Activated T-helper 2 cell treated with anti-CD3 and anti-CD28 coated beads, Interferon-gamma antibody, Interleukin-2, Interleukin-4, amounts not matched to agents 10 μg/mL and 5 μg/mL and 100 μg/mL, durations not matched to agents 14 hours and 24 hours and 36 hours (primary cell): Measurements from ENCODE around the gene CABP1. TPM values are rescaled to one million over a fixed set of nuclear protein-coding genes. Genes with fewer than 3 reads are reported as not detected.

Source experiments
- DNase-seq: peaks from one replicate; pipeline ENCODE4 v3.0.0; 2021; ENCODE audit warnings: low spot score
- H3K27ac Mint-ChIP-seq: one replicate; pipeline ENCODE4 v1.8.0; 2021; ENCODE audit warnings: mixed read lengths
- H3K27me3 Mint-ChIP-seq: one replicate; pipeline ENCODE4 v1.8.0; 2021; ENCODE audit warnings: low read depth, mixed read lengths
- H3K36me3 Mint-ChIP-seq: one replicate; pipeline ENCODE4 v1.8.0; 2021; ENCODE audit warnings: low read depth, mixed read lengths
- H3K4me1 Mint-ChIP-seq: one replicate; pipeline ENCODE4 v1.8.0; 2021; ENCODE audit warnings: low read depth, mixed read lengths
- H3K4me3 Mint-ChIP-seq: one replicate; pipeline ENCODE4 v1.8.0; 2021; ENCODE audit warnings: low read depth, mild to moderate bottlenecking, moderate library complexity, mixed read lengths
- H3K9me3 Mint-ChIP-seq: one replicate; pipeline ENCODE4 v1.8.0; 2021; ENCODE audit warnings: mixed read lengths
- intact Hi-C: fragments of 100-400 bp; cut with micrococcal nuclease; formaldehyde crosslinking; loops from one replicate; pipeline ENCODE4 v1.15.1; 2023
- total RNA-seq: library from RNA; stranded (reverse); gene quantifications from 2 replicates; pipeline ENCODE4 v1.2.3, GENCODE V29; 2022

CABP1 gene
- total RNA-seq, 1 donor from 2014 or later: 0.27 TPM

DNA sequence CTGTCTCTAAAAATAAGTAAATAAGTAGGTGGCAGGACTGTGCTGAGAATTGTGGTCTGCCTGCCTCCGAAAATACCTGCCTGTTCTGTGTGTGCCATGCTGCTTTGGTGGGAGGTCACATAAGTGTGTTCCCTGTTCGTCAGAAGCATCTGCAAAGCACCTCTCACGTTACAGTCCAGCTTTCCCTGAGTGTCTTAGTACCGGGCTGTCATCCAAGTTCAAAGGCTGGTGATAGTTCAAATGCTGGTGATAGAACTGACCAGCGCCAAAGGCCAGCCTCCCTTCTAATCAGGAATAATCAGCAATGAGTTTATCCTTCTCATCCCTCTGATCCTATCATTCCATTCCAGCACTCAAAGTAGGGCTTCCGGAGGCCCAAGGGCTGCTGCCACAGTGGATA is 5.6 kb downstream of the CABP1 start:
- no peak for DNase-seq
- Mint-ChIP-seq H3K4me3 (no peak overlapping the region), H3K9me3 (no peaks in the 10 kb centered on the region), H3K27ac (no peak overlapping the region), H3K27me3 (peaks cover 67% of the 10 kb centered on the region), H3K4me1 (peaks cover 17% of the 10 kb centered on the region), H3K36me3 (no peaks in the 10 kb centered on the region)
- intact Hi-C loops: loop anchor here (2.0 to 5.0 kb wide), 3 partner anchors 63 to 466 kb away; no protein-coding TSS in a partner anchor

DNA sequence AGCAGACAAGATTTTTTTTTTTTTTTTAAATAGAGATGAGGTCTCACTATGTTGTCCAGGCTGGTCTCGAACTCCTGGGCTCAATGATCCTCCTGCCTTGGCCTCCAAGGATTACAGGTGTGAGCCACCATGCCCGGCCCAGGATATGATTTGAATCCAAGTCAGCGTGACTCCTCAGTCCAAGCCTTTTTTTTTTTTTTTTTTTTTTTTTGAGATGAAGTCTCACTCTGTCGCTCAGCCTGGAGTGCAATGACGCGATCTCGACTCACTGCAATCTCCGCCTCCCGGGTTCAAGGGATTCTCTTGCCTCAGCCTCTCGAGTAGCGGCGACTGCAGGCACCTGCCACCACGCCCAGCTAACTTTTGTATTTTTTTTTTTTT is 6.9 kb downstream of the CABP1 start:
- Mint-ChIP-seq H3K4me3 (no peak overlapping the region), H3K9me3 (no peaks in the 10 kb centered on the region), H3K36me3 (no peaks in the 10 kb centered on the region), H3K27me3 (peaks cover 66% of the 10 kb centered on the region), H3K4me1 (peaks cover 13% of the 10 kb centered on the region), H3K27ac (no peak overlapping the region)
- intact Hi-C loops: loop anchor here (1.0 to 5.0 kb wide), 4 partner anchors 65 to 465 kb away; no protein-coding TSS in a partner anchor
- DNase-seq: no peak

DNA sequence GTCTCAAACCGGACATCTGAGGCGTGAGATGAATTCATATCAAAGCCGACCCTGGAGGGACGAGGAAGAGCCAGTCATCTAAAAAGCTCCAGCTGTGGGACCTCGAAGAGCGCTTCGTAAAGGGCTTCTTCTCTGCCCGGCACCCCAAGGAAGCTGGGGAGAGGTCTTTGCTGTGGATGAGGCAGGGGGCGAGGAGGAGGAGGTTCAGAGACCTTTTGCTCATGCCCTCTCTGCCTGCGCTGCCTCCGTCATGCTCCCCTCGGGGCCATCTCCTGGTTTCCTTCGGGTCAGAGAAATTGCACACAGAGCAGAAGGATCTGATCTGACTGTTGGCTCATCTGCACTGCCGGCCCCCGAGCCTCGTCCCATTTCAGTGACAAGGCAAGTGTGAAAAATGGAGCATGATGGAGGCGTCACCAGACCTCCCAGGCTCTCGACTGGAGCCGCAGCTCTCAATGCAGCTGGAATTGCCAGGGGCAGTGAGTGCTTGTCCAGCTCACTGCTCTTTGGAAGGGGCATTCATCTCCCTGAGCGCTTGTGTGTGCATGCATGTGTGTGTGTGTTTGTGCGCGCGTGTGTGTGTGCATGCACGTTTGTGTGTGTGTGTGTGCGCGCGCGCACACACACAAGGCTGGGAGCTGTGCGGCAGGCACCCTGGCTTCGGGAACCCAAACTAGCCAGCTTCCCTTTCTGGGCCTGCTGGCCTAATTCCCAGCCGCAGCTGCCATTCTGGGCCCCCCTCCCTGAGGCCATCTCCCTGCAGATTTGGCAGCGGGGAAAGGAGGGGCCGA is 9.2 kb downstream of the CABP1 start:
- no peaks in the 10 kb centered on the region for H3K36me3 Mint-ChIP-seq
- H3K27ac Mint-ChIP-seq: no peak overlapping the region
- H3K27me3 Mint-ChIP-seq: peaks cover 53% of the 10 kb centered on the region
- intact Hi-C loops: loop anchor here (1.0 to 5.0 kb wide), 2 partner anchors 37 to 463 kb away; no protein-coding TSS in a partner anchor
- peak overlapping the region; percentile 27 for H3K4me3 Mint-ChIP-seq
- H3K4me1 Mint-ChIP-seq: peaks cover 13% of the 10 kb centered on the region
- DNase-seq: no peak
- no peaks in the 10 kb centered on the region for H3K9me3 Mint-ChIP-seq

DNA sequence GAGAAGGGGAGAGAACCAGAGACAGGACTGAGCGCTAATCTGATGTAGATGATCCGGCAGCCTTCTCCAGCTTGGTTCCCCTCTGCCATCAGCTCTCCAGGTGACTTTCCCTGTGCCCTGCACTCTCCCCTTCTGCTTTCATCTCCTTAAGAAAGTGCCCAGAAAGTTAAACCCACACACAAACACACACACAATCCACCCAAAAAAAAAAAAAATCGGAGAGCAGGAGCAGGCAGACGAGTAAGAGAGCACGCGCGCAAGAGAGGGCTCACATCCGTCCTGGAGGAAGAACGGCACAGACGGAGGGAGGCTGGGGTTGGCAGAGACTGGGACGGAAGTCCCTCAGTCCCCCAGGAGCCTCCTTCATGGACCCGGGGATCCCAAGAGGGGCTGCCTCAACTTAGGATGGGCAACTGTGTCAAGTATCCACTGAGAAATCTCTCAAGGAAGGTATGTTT is 9.8 kb downstream of the CABP1 start:
- no peaks in the 10 kb centered on the region for H3K9me3 Mint-ChIP-seq
- H3K36me3 Mint-ChIP-seq: no peaks in the 10 kb centered on the region
- H3K4me3 Mint-ChIP-seq: no peak overlapping the region
- peaks cover 46% of the 10 kb centered on the region for H3K27me3 Mint-ChIP-seq
- H3K27ac Mint-ChIP-seq: no peak overlapping the region
- peaks cover 13% of the 10 kb centered on the region for H3K4me1 Mint-ChIP-seq
- no peak for DNase-seq
- intact Hi-C loops: no loop called here

DNA sequence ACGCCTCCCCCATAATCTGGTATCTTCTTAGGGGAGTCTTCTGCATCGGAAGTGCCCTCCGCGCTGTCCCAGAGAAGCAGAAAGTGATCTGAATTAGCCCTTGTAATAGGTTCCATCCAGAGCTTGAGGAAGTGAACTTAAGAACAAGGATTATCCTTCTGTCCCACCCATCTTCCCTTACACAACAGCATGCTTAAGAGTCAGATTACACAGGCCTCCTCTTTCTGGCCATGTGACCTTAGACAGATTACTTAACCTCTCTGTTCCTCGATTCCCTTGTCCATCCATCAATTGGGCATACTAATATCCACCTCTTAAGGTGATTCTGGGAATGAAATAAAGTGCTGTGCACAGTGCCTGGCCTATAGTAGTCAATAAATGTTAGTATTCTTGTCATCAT is 11.4 kb downstream of the CABP1 start:
- H3K9me3 Mint-ChIP-seq: no peaks in the 10 kb centered on the region
- H3K27ac Mint-ChIP-seq: no peak overlapping the region
- H3K4me3 Mint-ChIP-seq: no peak overlapping the region
- peaks cover 37% of the 10 kb centered on the region for H3K27me3 Mint-ChIP-seq
- no peaks in the 10 kb centered on the region for H3K36me3 Mint-ChIP-seq
- intact Hi-C loops: no loop called here
- peaks cover 12% of the 10 kb centered on the region for H3K4me1 Mint-ChIP-seq
- DNase-seq: no peak

GRCh38 chr12:120652656-120653435 is 12.4 kb downstream of the CABP1 start:
- H3K27ac Mint-ChIP-seq: no peak overlapping the region
- H3K9me3 Mint-ChIP-seq: no peaks in the 10 kb centered on the region
- H3K27me3 Mint-ChIP-seq: peaks cover 34% of the 10 kb centered on the region
- intact Hi-C loops: no loop called here
- DNase-seq: no peak
- H3K36me3 Mint-ChIP-seq: no peaks in the 10 kb centered on the region
- H3K4me3 Mint-ChIP-seq: no peak overlapping the region
- peaks cover 9% of the 10 kb centered on the region for H3K4me1 Mint-ChIP-seq

- DNase-seq: no peak
- intact Hi-C loops: no loop called here
- H3K27ac Mint-ChIP-seq: no peak overlapping the region
- H3K27me3 Mint-ChIP-seq: peaks cover 32% of the 10 kb centered on the region
- H3K4me1 Mint-ChIP-seq: peaks cover 9% of the 10 kb centered on the region
- H3K9me3 Mint-ChIP-seq: no peaks in the 10 kb centered on the region
- no peak overlapping the region for H3K4me3 Mint-ChIP-seq
- H3K36me3 Mint-ChIP-seq: no peaks in the 10 kb centered on the region
Measured at GRCh38 chr12:120653611-120654010, 13.2 kb downstream of the CABP1 start.

DNA sequence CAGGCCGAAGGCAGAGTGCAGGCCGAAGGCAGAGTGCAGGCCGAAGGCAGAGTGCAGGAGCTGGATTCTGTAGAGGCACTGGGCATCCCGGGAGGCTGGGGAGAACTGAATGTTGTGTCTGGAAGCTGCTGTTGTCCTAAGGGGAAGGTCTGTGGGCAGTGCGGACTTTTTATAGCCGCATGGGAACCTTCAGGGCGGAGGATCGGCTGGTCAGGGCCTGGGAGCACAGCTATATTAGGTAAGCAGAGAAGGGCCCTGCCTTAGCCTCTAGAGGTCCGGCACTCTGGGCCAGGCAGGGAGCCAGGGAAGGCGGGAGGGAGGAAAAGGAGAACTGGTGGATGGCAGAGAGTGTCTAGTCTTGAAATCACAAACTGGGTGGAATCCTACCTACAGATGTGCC is 14.2 kb downstream of the CABP1 start:
- intact Hi-C loops: no loop called here
- Mint-ChIP-seq H3K4me3 (no peak overlapping the region), H3K4me1 (no peaks in the 10 kb centered on the region), H3K27ac (no peak overlapping the region), H3K27me3 (peaks cover 29% of the 10 kb centered on the region), H3K36me3 (no peaks in the 10 kb centered on the region), H3K9me3 (no peaks in the 10 kb centered on the region)
- DNase-seq: no peak

- intact Hi-C loops: no loop called here
- Mint-ChIP-seq H3K36me3 (no peaks in the 10 kb centered on the region), H3K27ac (no peak overlapping the region), H3K4me3 (no peak overlapping the region), H3K4me1 (no peaks in the 10 kb centered on the region), H3K9me3 (no peaks in the 10 kb centered on the region), H3K27me3 (peaks cover 20% of the 10 kb centered on the region)
- no peak for DNase-seq
Measured at GRCh38 chr12:120656008-120656407, 15.6 kb downstream of the CABP1 start.

- no peak for DNase-seq
- Mint-ChIP-seq H3K27me3 (peaks cover 3% of the 10 kb centered on the region), H3K4me3 (no peak overlapping the region), H3K27ac (no peak overlapping the region), H3K9me3 (no peaks in the 10 kb centered on the region), H3K36me3 (no peaks in the 10 kb centered on the region), H3K4me1 (no peaks in the 10 kb centered on the region)
- intact Hi-C loops: no loop called here
Measured at GRCh38 chr12:120658286-120659150, 18.1 kb downstream of the CABP1 start.

GRCh38 chr12:120659151-120659525 is 18.7 kb downstream of the CABP1 start:
- no peaks in the 10 kb centered on the region for H3K9me3 Mint-ChIP-seq
- H3K36me3 Mint-ChIP-seq: no peaks in the 10 kb centered on the region
- no peaks in the 10 kb centered on the region for H3K4me1 Mint-ChIP-seq
- H3K4me3 Mint-ChIP-seq: no peak overlapping the region
- intact Hi-C loops: no loop called here
- no peak overlapping the region for H3K27ac Mint-ChIP-seq
- no peak for DNase-seq
- peaks cover 3% of the 10 kb centered on the region for H3K27me3 Mint-ChIP-seq

DNA sequence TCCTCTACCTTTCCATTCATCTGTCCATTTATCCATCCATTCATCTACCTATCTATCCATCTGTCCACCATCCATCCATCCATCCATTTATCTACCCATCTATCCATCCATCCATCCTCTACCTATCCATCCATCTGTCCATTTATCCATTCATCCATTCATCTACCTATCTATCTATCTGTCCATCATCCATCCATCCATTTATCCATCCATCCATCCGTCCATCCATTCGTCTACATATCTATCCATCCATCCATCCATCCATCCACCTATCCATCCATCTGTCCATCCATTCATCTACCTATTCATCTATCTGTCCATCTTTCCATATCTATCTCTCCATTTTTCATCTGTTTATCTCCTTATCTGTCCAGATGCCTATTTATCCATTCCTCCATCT is 21.0 kb downstream of the CABP1 start:
- DNase-seq: no peak
- Mint-ChIP-seq H3K27me3 (peaks cover 3% of the 10 kb centered on the region), H3K36me3 (no peaks in the 10 kb centered on the region), H3K4me3 (no peak overlapping the region), H3K4me1 (no peaks in the 10 kb centered on the region), H3K9me3 (no peaks in the 10 kb centered on the region), H3K27ac (no peak overlapping the region)
- intact Hi-C loops: no loop called here
